Spleen (tissue), 7 donors: Measurements from ENCODE around the gene MGMT.

Experiments used
- CTCF ChIP-seq, 11 experiments: fragments of 200-600 bp in 7 of 11; fragments of 450-650 bp in 4 of 11; sonication (generic) in 4 of 11; IDR thresholded peaks in 8 of 11; conservative IDR thresholded peaks in 3 of 11; 1 replicate in 7 of 11; 2 replicates in 4 of 11; pipeline versions ENCODE4 v1.4.0 to v1.8.0; 2016 to 2021; ENCODE audit warnings: antibody characterized with exemption in 11 of 11, inconsistent platforms in 4 of 11, mild to moderate bottlenecking in 1 of 11
- POLR2A ChIP-seq, 3 donors: fragments of 450-650 bp; IDR thresholded peaks; one replicate each; pipeline ENCODE4 v1.5.1; 2017; ENCODE audit warnings: antibody characterized with exemption in 3 of 3, mild to moderate bottlenecking in 1 of 3
- donor health status: DM: no; HTN: no; CAD: no; lungs with moderate emphysema.
- donor health status: DM: no; HTN: no; CAD: no.
- donor health status: DM: no; HTN: no; CAD: no.

DNA sequence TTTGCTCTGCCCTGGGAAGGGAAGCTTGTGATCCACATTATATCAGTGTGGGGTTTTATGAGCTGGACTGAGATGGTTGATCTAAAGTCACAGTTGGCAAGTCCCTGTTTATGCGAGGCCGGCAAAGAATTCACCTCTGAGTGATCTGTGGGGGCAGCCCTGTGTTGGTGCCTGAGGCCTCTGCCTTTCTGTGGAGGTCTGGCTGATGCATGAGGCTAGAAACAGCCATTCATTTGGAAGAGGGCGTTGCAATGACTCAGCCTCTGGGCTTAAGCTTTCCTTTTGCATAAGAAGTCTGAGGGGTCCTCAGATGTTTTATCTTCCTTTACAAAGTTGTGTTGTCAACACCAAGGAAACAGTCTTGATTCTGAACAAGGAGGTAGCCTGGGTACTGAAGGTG, 126.9 kb downstream of the MGMT start:
- TF ChIP-seq CTCF (IDR thresholded peaks at IDR 0.05 in 8 of 11, conservative IDR thresholded peaks at IDR 0.05 in 3 of 11) (no peak), POLR2A (IDR thresholded peaks at IDR 0.05) (no peak)
